ENCODE measurements around the gene DHCR24. TPM values are rescaled to one million over a fixed set of nuclear protein-coding genes. Genes with fewer than 3 reads are reported as not detected.

DHCR24 gene
- total RNA-seq, 2 donors from 2014 or later: 23.6 to 32.3 TPM

- Histone ChIP-seq H3K27ac (peak overlapping the region in 1 of 4 donors; percentile 48), H3K27me3 (no peaks in the 10 kb centered on the region), H3K36me3 (replicated peaks in 1 of 2; ENCODE audit: insufficient read depth in 1 of 2, low read depth in 2 of 2) (no peaks in the 10 kb centered on the region), H3K4me3 (no peak overlapping the region), H3K4me1 (peaks cover 31% of the 10 kb centered on the region), H3K9me3 (no peaks in the 10 kb centered on the region)
- intact Hi-C loops (cut with DNase I): no loop called here
- ATAC-seq: no peak
- DNase-seq: peak; percentile 19 to 46 (median 36)
- TF ChIP-seq CTCF (IDR thresholded peaks at IDR 0.05) (no peak), POLR2A (IDR thresholded peaks at IDR 0.05) (no peak)
- 68 to 84% methylated on average over 4 of the region's 4 CpGs for WGBS, 2 donors
These were observed 83.1 kb downstream of the DHCR24 start for GRCh38 chr1:54803761-54804470.

GRCh38 chr1:54800899-54801759 is 85.9 kb downstream of the DHCR24 start, which contains the start of gene TTC22:
Gene TTC22, minus strand, starts transcription at chr1:54801323. Its CDS starts 160 bp downstream, at chr1:54801163.
- Histone ChIP-seq H3K27ac (peak within 1 kb of the TSS; percentile 75 to 87 (median 80)), H3K27me3 (no peaks in the 10 kb centered on the region), H3K36me3 (replicated peaks in 1 of 2; ENCODE audit: insufficient read depth in 1 of 2, low read depth in 2 of 2) (no peaks in the 10 kb centered on the region), H3K9me3 (no peaks in the 10 kb centered on the region), H3K4me3 (peak within 1 kb of the TSS; percentile 44 to 54), H3K4me1 (peaks cover 43% of the 10 kb centered on the region)
- TF ChIP-seq CTCF (IDR thresholded peaks at IDR 0.05) (peak; percentile 45 to 89 (median 68)), POLR2A (IDR thresholded peaks at IDR 0.05) (peak; percentile 45 to 74 (median 63))
- ATAC-seq (peak; percentile 85), DNase-seq (peak; percentile 79 to 88 (median 82))
- 0 to 6% methylated on average over 12 to 57 of the region's 58 CpGs for WGBS, 2 donors
- intact Hi-C loops (cut with DNase I): no loop called here

GRCh38 chr1:54800041-54800898 is 86.7 kb downstream of the DHCR24 start:
- Histone ChIP-seq H3K9me3 (no peaks in the 10 kb centered on the region), H3K27me3 (no peaks in the 10 kb centered on the region), H3K4me1 (peaks cover 50% of the 10 kb centered on the region), H3K4me3 (peak overlapping the region; percentile 44 to 54), H3K27ac (peak overlapping the region; percentile 75 to 87 (median 80)), H3K36me3 (replicated peaks in 1 of 2; ENCODE audit: insufficient read depth in 1 of 2, low read depth in 2 of 2) (no peaks in the 10 kb centered on the region)
- 44 to 77% methylated on average over 5 to 23 of the region's 39 CpGs for WGBS, 2 donors
- peak in 2 of 4 donors; percentile 7 to 20 for DNase-seq
- no peak for ATAC-seq
- intact Hi-C loops (cut with DNase I): no loop called here
- TF ChIP-seq CTCF (IDR thresholded peaks at IDR 0.05) (no peak), POLR2A (IDR thresholded peaks at IDR 0.05) (no peak)

Other genes starting within 250 kb of the DHCR24 start
- 1 to 10 TPM in 1 of 2 donors, under 1 TPM in 1; 0.66 to 2.6 TPM for gene MROH7, start 245.4 kb downstream of the DHCR24 start, total RNA-seq
- gene TTC4, start 171.3 kb downstream of the DHCR24 start, total RNA-seq: 10 to 100 TPM; 15.0 to 21.1 TPM
- 1 to 10 TPM in 1 of 2 donors, under 1 TPM in 1; 0.66 to 2.3 TPM for gene PARS2, start 122.7 kb downstream of the DHCR24 start, total RNA-seq
- 10 to 100 TPM; 12.2 to 15.6 TPM for gene TTC22, start 85.9 kb downstream of the DHCR24 start, total RNA-seq
- gene TMEM61, start 93.4 kb upstream of the DHCR24 start, total RNA-seq: 1 to 10 TPM; 2.0 to 3.6 TPM
- gene BSND, start 111.7 kb upstream of the DHCR24 start, total RNA-seq: not detected
- gene PCSK9, start 152.4 kb upstream of the DHCR24 start, total RNA-seq: 10 to 100 TPM in 1 of 2 donors, 1 to 10 TPM in 1; 6.0 to 13.8 TPM

Measured in body of pancreas (tissue), 4 donors.